ENCODE measurements around the gene CD40LG.

DNA sequence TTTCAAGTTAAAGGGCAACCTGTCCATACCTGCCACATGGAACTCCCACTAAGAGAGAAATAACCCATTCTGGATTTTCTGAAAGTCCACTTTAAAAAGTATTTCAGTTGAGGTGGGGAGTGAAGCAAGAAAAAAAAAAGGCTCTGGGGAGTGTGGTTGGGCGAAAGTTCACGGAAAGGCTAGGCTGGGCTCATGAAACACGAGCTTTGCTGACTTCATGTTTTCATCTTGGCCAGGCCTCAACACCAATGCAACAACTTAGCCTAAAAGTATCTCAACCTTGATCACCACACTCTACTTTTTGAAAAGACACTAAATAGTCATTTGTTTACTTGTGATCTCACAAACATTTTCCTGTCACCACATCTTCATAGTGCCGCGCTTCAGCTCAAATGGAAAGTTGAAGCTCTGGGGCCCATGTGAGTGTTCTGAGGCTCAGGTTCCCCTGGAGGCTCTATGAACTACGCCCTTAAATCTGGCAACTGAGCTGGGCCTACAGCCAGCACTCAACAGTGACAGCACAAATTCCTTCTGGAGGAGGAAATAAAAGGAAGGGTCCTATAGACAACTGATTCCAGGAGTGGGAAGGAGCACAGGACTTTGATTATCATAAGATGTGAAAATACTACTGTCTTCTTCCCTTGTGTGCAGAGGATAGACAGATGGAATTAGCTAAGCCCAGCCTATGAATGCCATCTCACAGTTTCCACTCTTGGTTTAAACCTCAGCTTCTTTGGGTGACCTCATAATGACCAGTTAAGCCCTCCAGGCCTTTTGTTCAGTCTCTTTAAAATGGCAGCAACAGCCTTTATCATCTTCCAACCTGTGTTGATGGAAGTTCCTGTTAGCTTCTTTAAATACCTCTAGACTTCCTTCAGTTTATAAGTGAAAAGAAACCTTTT, 5.1 kb downstream of the CD40LG start:
- no peak for TF ChIP-seq POLR2A (IDR thresholded peaks at IDR 0.05)
- TF ChIP-seq, protein P1, sequence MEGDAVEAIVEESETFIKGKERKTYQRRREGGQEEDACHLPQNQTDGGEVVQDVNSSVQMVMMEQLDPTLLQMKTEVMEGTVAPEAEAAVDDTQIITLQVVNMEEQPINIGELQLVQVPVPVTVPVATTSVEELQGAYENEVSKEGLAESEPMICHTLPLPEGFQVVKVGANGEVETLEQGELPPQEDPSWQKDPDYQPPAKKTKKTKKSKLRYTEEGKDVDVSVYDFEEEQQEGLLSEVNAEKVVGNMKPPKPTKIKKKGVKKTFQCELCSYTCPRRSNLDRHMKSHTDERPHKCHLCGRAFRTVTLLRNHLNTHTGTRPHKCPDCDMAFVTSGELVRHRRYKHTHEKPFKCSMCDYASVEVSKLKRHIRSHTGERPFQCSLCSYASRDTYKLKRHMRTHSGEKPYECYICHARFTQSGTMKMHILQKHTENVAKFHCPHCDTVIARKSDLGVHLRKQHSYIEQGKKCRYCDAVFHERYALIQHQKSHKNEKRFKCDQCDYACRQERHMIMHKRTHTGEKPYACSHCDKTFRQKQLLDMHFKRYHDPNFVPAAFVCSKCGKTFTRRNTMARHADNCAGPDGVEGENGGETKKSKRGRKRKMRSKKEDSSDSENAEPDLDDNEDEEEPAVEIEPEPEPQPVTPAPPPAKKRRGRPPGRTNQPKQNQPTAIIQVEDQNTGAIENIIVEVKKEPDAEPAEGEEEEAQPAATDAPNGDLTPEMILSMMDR (IDR thresholded peaks at IDR 0.05), result no peak

All from lower leg skin (tissue), 3 donors.